Left cardiac atrium (tissue), 4 donors: ENCODE data around the gene ANKRD22. TPM values are rescaled to one million over a fixed set of nuclear protein-coding genes. Genes with fewer than 3 reads are reported as not detected.
"Not testable (repeated sequence)": the region's sequence is repeated elsewhere in the genome, so short reads cannot be mapped to it uniquely, and the experiment has no call there.

Experiments used
- ATAC-seq, 2 donors: fragments of 200-7000 bp; cut with Tn5 transposase; one replicate each; pipeline ENCODE4 v1.9.1; 2020; ENCODE audit warnings: mild to moderate bottlenecking in 2 of 2, moderate library complexity in 2 of 2
- DNase-seq: peaks from one replicate; pipeline ENCODE4 v3.0.0-alpha.2; 2020
- intact Hi-C, 2 donors: fragments of 100-400 bp; cut with DNase I; formaldehyde crosslinking; loops; one replicate each; pipeline versions ENCODE4 v1.14.1 to v1.15.1; 2022 to 2023
- long read RNA-seq: library from polyadenylated mRNA; unstranded; transcript quantifications from one replicate; pipeline ENCODE4 v2.0.0, GENCODE V29; 2021
- total RNA-seq, 2 donors: library from RNA; stranded (reverse); fragmentation: NEBNext Ultra II Directional; extraction: Animal tissue kit (Norgen Biotek cat#: 25700); gene quantifications; one replicate each; pipeline ENCODE4 v1.2.1, GENCODE V29; 2021
- donor health status: DM: no; HTN: yes; CAD: no.
- donor health status: DM: no; HTN: yes; CAD: no; lungs with severe emphysema.
- donor health status: DM: yes; HTN: yes; CAD: no.
- donor health status: Dilated cardiomyopathy.

The ANKRD22 gene
- total RNA-seq = not detected
- long read RNA-seq = 0 reads

- ATAC-seq (peak in 1 of 2 donors; percentile 88), DNase-seq (no peak)
- intact Hi-C loops = no loop called here
Measured at GRCh38 chr10:88851706-88852105, at the start of gene ANKRD22. ANKRD22 (minus strand) TSS chr10:88851844; CDS start chr10:88851607, 237 bp downstream.

- ATAC-seq = no peak
- intact Hi-C loops = no loop called here
Measured at GRCh38 chr10:88899886-88900285, 48.2 kb upstream of the ANKRD22 start.

DNA sequence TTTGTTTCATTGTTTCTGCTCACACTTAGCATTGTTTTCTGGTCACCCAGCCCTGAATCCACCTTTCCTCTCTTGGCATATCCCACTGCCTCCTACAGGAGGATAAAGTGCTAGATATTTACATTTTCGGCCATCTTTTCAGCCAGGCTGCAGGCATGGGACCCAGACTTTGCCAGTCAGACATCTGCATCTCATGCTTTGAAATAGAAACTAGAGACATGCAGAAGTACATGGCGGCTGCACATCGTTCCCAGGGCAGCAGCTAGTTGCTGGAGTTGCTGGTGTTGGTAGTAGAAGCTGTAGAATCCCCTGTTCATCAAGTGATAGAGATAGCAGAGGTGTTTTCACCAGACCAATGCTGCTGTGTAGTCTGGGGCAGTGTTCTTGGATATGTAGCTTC lies 47.1 kb upstream of the ANKRD22 start:
- intact Hi-C loops = no loop called here
- ATAC-seq (no peak), DNase-seq (no peak)

More at GRCh38 chr10:88899886-88900285, 48.2 kb upstream of the ANKRD22 start:
- DNase-seq = no peak

- peak; percentile 35 for DNase-seq
- peak; percentile 53 to 70 for ATAC-seq
- intact Hi-C loops = no loop called here
Measured at GRCh38 chr10:88896994-88897853, 45.6 kb upstream of the ANKRD22 start.

- no peak for DNase-seq
- peak; percentile 23 to 25 for ATAC-seq
- intact Hi-C loops = no loop called here
Measured at GRCh38 chr10:88896372-88896993, 44.8 kb upstream of the ANKRD22 start.

- ATAC-seq (no peak), DNase-seq (no peak)
- intact Hi-C loops = no loop called here
Measured at GRCh38 chr10:88895250-88895649, 43.6 kb upstream of the ANKRD22 start.

- intact Hi-C loops = no loop called here
- no peak for DNase-seq
- ATAC-seq = peak in 1 of 2 donors; percentile 23
Measured at GRCh38 chr10:88893611-88894010, 42.0 kb upstream of the ANKRD22 start.

GRCh38 chr10:88892222-88892967 lies 40.8 kb upstream of the ANKRD22 start:
- ATAC-seq (no peak), DNase-seq (no peak)
- intact Hi-C loops = no loop called here

- DNase-seq (no peak), ATAC-seq (no peak)
- intact Hi-C loops = no loop called here
Measured at GRCh38 chr10:88890681-88891381, 39.2 kb upstream of the ANKRD22 start.

DNA sequence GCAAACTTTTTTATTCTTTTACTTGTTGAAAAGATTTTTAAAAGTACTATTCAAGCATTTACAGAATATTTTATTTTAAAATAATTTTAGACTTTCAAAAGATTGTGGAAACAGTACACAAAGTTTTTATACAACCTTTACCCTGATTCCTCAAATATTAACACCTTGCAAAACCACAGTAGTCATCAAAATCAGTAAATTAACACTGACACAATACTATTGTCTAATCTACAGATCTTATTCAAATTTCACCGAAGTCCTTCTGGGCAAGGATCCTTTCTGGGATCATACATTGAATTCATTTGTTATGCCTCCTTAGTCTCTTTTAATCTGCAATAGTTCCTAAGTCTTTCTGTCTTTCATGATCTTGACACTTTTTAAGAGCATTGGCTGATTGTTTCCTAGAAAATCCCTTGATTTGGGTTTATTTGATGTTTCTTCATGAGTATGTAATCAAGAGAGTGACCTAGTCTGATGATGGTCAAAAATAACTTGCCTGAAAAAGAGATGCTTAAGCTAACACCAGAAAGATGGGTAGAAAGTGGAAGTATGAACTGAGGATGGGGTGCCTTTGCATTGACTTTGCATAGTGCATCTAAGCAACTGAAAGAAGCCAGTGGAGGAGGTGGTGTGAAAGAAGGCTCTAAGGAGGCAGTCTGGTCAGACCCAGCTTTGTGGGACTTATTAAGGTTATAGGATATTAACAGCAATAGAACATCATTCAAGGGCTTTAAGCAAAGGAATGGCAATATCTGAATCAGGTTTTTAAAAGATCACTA lies 38.1 kb upstream of the ANKRD22 start:
- intact Hi-C loops = no loop called here
- no peak for ATAC-seq
- DNase-seq = no peak

DNA sequence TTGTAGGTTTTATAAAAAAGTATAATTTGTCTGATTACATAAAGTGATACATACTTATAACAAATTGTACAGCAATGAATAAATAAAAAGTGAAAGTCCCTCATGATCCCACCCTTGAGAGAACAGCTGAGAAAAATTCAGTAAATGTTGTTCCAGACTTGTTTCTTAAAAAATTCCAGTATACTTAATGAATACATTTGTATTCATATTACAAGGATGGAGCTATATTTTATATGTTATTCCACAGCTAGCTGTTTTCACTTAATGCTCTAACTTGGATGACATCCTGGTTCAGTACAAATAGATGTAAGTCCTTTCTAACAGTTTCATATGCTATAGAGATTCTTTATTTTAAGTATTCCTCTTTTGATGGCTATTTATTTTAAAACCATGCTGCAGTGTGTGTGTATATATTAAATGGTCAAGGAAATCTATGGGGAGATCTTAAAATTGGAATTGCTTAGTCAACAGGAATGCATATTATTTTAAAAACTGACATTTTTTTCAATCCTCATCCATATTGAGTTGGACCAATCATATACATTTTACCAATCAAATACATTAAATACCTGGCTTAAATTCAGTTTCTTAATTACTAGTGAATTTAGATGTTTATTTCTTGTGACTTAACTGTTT lies 37.3 kb upstream of the ANKRD22 start:
- intact Hi-C loops = no loop called here
- ATAC-seq (no peak), DNase-seq (no peak)

- no peak for ATAC-seq
- DNase-seq = no peak
- intact Hi-C loops = no loop called here
Measured at GRCh38 chr10:88886557-88886956, 34.9 kb upstream of the ANKRD22 start.

GRCh38 chr10:88883448-88883809 lies 31.8 kb upstream of the ANKRD22 start:
- intact Hi-C loops = loop anchor here in 1 of 2 donors (5.0 kb wide), 1 partner anchor 49 kb away; no protein-coding TSS in a partner anchor
- ATAC-seq (no peak), DNase-seq (no peak)

- DNase-seq, ATAC-seq: not testable (repeated sequence)
- intact Hi-C loops = loop anchor here in 1 of 2 donors (5.0 kb wide), 1 partner anchor 49 kb away; no protein-coding TSS in a partner anchor
Measured at GRCh38 chr10:88882646-88883447, 31.2 kb upstream of the ANKRD22 start.

GRCh38 chr10:88881922-88882645 lies 30.4 kb upstream of the ANKRD22 start:
- no peak for DNase-seq
- intact Hi-C loops = loop anchor here in 1 of 2 donors (5.0 kb wide), 1 partner anchor 50 kb away; no protein-coding TSS in a partner anchor
- no peak for ATAC-seq

DNA sequence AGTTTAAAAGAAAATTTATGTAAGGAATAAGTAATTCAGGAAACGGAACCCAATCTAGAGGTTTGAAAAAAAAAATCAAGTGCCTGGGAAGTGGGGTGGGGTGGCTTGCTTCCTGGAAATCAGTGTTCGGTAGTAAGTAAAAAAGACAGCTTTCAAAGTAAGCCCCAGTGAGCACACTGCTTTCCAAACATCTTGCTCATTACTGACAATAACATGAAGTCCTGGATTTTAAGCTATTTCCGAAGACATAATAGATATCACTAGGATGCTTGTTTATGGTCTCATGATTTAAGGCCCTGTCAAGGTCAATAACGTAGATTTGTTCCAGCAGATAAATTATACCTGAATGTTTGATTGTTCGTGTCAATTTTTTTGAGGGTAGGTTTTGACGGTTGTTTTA lies 29.7 kb upstream of the ANKRD22 start:
- ATAC-seq (no peak), DNase-seq (no peak)
- intact Hi-C loops = loop anchor here in 1 of 2 donors (5.0 kb wide), 1 partner anchor 51 kb away; no protein-coding TSS in a partner anchor
